HG02610 (cell line): ENCODE measurements around the gene KIF18B.

Experiments used
- ATAC-seq: cut with Tn5 transposase; IDR thresholded peaks from one replicate; pipeline ENCODE4 v1.9.1; 2021; ENCODE audit warnings: mild to moderate bottlenecking, moderate library complexity; ENCODE audit not compliant: unreplicated experiment

Gene KIF18B

GRCh38 chr17:44907729-44908470, 39.7 kb downstream of the KIF18B start:
- no peak for ATAC-seq

GRCh38 chr17:44906763-44907728, 40.5 kb downstream of the KIF18B start:
- ATAC-seq = no peak

GRCh38 chr17:44906010-44906646, 41.4 kb downstream of the KIF18B start:
- ATAC-seq = no peak

- ATAC-seq = no peak
Observed at GRCh38 chr17:44905006-44906000, 42.3 kb downstream of the KIF18B start.

GRCh38 chr17:44904001-44904984, 43.3 kb downstream of the KIF18B start:
- ATAC-seq = no peak

- ATAC-seq = no peak
Observed at GRCh38 chr17:44903012-44903685, 44.4 kb downstream of the KIF18B start.

- ATAC-seq = no peak
Observed at GRCh38 chr17:44902135-44902760, 45.3 kb downstream of the KIF18B start.

GRCh38 chr17:44901411-44901921, 46.1 kb downstream of the KIF18B start:
- ATAC-seq = no peak

- no peak for ATAC-seq
Observed at GRCh38 chr17:44900894-44901293, 46.7 kb downstream of the KIF18B start.

- ATAC-seq = peak; percentile 61
Observed at GRCh38 chr17:44899074-44899782, 48.3 kb downstream of the KIF18B start, which contains the start of gene EFTUD2. TSS of gene EFTUD2 (minus strand) at chr17:44899445. CDS start at chr17:44894521, 4,924 bp downstream.

- no peak for ATAC-seq
Observed at GRCh38 chr17:44898768-44899073, 48.9 kb downstream of the KIF18B start.

- ATAC-seq = no peak
Observed at GRCh38 chr17:44894642-44895041, 52.9 kb downstream of the KIF18B start.

- ATAC-seq = no peak
Observed at GRCh38 chr17:44892250-44892649, 55.3 kb downstream of the KIF18B start.

GRCh38 chr17:44889003-44889402, 58.6 kb downstream of the KIF18B start:
- ATAC-seq = no peak

GRCh38 chr17:44887971-44888954, 59.3 kb downstream of the KIF18B start:
- ATAC-seq = no peak

- ATAC-seq = no peak
Observed at GRCh38 chr17:44887016-44887415, 60.6 kb downstream of the KIF18B start.
